ENCODE measurements around the gene COG1.

GRCh38 chr17:73249700-73250099 is 56.8 kb downstream of the COG1 start:
- TF ChIP-seq CTCF (IDR thresholded peaks at IDR 0.05) (no peak), POLR2A (IDR thresholded peaks at IDR 0.05) (no peak)

Measured in esophagus squamous epithelium (tissue), 4 donors.